ENCODE results near the gene STK24. TPM values are rescaled to one million over a fixed set of nuclear protein-coding genes. Genes with fewer than 3 reads are reported as not detected.

The STK24 gene
- total RNA-seq, 1 donor from 2014 or later = 121 TPM

DNA sequence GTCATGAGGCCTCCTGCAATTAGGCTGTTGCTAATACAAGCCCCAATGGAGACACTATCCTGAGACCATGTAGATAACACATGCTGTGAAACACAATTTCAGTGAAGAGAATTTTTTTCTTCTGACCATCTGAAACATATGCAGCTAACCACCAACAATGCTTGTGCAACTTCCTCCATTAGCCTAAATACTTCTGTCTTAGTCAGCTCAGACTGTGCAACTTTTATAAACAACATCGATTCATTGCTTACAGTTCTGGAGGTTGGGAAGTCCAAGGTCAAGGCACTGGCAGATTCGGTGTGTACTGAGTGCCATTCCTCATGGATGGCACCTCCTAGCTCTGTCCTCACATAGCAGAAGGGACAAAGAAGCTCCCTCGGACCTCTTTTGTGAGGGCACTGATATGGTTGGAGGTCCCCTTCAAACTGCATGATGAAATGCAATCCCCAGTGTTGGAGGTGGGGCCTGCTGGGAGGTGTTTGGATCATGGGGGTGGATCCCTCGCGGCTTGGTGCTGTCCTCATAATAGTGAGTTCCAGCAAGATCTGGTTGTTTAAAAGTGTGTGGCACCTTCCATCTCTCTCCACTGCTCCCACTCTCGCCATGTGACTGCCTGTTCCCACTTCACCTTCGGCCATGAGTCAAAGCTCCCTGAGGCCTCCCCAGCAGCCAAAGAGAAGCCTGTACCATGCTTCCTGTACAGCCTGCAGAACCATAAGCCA, 27.7 kb downstream of the STK24 start:
- DNase-seq (ENCODE audit: extremely low spot score, unreplicated experiment) = no peak
- peaks cover 33% of the 10 kb centered on the region for H3K4me1 Mint-ChIP-seq (ENCODE audit: unreplicated experiment)
- no peak for TF ChIP-seq CTCF (conservative IDR thresholded peaks at IDR 0.05)
- H3K27me3 Mint-ChIP-seq = no peaks in the 10 kb centered on the region
- peak overlapping the region; percentile 23 for H3K4me3 Mint-ChIP-seq
- peaks cover 13% of the 10 kb centered on the region for H3K9me3 Mint-ChIP-seq
- peaks cover 41% of the 10 kb centered on the region for H3K36me3 Mint-ChIP-seq
- peak overlapping the region; percentile 80 for H3K27ac Mint-ChIP-seq

DNA sequence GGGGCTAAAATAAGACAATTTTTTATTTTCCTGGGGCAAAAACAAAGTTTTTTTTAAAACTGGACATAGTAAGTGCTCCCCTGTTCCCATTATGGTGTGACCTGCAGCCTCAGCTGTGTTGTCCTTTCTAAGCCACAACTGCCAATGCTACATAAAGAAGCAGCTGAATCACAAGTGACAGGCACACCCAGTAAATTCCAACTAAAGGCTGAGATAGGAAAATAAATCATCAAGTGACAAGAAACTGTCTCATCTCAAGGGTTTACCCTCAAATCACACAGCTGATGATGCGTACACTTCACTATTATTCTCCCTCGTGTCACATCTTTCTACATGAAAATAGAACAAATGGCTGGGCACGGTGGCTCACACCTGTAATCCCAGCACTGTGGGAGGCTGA, 28.7 kb downstream of the STK24 start:
- no peak for TF ChIP-seq CTCF (conservative IDR thresholded peaks at IDR 0.05)
- H3K4me1 Mint-ChIP-seq (ENCODE audit: unreplicated experiment) = peaks cover 37% of the 10 kb centered on the region
- H3K9me3 Mint-ChIP-seq = peaks cover 13% of the 10 kb centered on the region
- H3K27me3 Mint-ChIP-seq = no peaks in the 10 kb centered on the region
- peaks cover 35% of the 10 kb centered on the region for H3K36me3 Mint-ChIP-seq
- H3K27ac Mint-ChIP-seq = peak overlapping the region; percentile 71
- H3K4me3 Mint-ChIP-seq = peak overlapping the region; percentile 42
- no peak for DNase-seq (ENCODE audit: extremely low spot score, unreplicated experiment)

GRCh38 chr13:98547455-98547854, 29.5 kb downstream of the STK24 start:
- Mint-ChIP-seq H3K27ac (peak overlapping the region; percentile 71), H3K27me3 (no peaks in the 10 kb centered on the region), H3K4me3 (no peak overlapping the region), H3K4me1 (ENCODE audit: unreplicated experiment) (peaks cover 45% of the 10 kb centered on the region), H3K36me3 (peaks cover 34% of the 10 kb centered on the region), H3K9me3 (peaks cover 13% of the 10 kb centered on the region)
- DNase-seq (ENCODE audit: extremely low spot score, unreplicated experiment) = no peak
- TF ChIP-seq CTCF (conservative IDR thresholded peaks at IDR 0.05) = no peak

- peaks cover 24% of the 10 kb centered on the region for H3K36me3 Mint-ChIP-seq
- peaks cover 55% of the 10 kb centered on the region for H3K4me1 Mint-ChIP-seq (ENCODE audit: unreplicated experiment)
- H3K9me3 Mint-ChIP-seq = peaks cover 10% of the 10 kb centered on the region
Observed at GRCh38 chr13:98546402-98546801, 30.5 kb downstream of the STK24 start.

DNA sequence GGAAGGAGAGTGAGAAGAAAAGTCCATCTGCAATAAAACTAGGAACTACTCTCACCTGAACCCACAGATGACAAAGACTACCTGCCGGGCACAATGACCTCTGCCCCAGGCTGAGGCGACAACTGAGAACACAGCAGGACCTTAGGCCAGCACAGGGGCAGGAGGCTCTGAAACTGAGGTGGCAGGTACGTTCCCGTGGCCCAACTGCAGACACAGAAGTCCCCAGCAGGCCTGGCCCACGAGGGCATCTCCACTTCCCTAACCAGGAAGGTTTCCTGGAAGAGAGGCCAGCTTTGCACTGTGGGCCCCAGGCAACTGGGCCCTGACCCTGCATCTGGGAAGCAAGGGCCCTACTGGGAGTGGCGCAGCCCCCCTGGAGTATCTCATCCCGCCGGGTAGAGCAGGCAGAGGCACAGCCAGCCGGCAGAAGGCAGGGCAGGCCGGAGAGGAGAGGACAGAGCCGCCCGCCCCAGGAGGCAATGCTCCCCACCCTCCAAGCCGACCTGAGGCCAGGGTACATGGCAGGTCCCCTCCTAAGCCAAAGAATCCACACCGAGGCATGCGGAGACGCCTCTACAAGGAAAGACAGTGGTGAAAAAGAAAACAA, 32.7 kb downstream of the STK24 start:
- Mint-ChIP-seq H3K27me3 (no peaks in the 10 kb centered on the region), H3K4me3 (no peak overlapping the region), H3K36me3 (peaks cover 18% of the 10 kb centered on the region), H3K27ac (peak overlapping the region; percentile 66), H3K4me1 (ENCODE audit: unreplicated experiment) (peaks cover 66% of the 10 kb centered on the region), H3K9me3 (no peaks in the 10 kb centered on the region)
- no peak for DNase-seq (ENCODE audit: extremely low spot score, unreplicated experiment)
- no peak for TF ChIP-seq CTCF (conservative IDR thresholded peaks at IDR 0.05)

More at GRCh38 chr13:98546402-98546801, 30.5 kb downstream of the STK24 start:
- H3K27ac Mint-ChIP-seq = peak overlapping the region; percentile 53
- DNase-seq (ENCODE audit: extremely low spot score, unreplicated experiment) = no peak
- no peak overlapping the region for H3K4me3 Mint-ChIP-seq
- no peaks in the 10 kb centered on the region for H3K27me3 Mint-ChIP-seq
- TF ChIP-seq CTCF (conservative IDR thresholded peaks at IDR 0.05) = no peak
